ENCODE results near the gene GNG12. TPM values are rescaled to one million over a fixed set of nuclear protein-coding genes. Genes with fewer than 3 reads are reported as not detected.
A peak's percentile ranks its signal among the peaks of the same experiment; 100 is the strongest.

The GNG12 gene
- total and polyA plus RNA-seq, 9 of the 15 experiments (the other 6 are each of a cell fraction or from before 2014, with no cell fraction given) = 2.6 to 6.0 (median 4.1) TPM

DNA sequence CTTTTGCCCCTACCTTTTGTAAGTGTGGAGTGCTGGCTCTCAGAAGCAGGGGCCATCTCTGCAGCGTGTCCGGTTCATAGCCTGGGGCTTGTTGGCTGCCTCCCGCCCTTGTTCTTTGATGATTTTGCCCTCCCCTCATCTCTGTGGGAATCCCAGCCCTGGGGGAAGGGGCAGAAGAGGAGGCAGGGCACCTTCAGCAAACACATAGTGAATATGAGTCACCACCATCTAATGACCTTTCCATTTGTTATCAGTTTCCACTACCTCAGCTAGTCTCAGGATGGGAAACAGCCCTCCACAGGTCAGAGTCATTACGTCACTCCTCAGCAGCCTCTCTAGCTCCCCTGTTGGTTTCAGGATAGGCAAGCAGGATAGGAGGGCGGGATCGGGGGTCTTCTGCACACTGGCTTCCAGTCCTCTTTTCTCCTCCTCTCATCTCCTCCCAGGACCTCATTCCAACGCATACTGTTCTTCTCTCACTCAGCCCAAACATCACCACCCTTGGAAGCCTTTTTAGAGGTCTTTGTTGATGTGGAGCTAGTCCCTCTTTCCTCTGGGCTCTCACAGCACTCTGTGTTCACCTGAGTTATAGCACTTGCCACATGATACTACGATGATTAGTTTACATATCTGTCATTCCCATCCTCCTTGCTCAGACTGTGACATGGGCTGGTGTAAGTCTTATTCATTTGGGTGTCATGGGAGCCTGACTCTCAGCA, 132.4 kb downstream of the GNG12 start (continued):
- TF ChIP-seq, protein P1, sequence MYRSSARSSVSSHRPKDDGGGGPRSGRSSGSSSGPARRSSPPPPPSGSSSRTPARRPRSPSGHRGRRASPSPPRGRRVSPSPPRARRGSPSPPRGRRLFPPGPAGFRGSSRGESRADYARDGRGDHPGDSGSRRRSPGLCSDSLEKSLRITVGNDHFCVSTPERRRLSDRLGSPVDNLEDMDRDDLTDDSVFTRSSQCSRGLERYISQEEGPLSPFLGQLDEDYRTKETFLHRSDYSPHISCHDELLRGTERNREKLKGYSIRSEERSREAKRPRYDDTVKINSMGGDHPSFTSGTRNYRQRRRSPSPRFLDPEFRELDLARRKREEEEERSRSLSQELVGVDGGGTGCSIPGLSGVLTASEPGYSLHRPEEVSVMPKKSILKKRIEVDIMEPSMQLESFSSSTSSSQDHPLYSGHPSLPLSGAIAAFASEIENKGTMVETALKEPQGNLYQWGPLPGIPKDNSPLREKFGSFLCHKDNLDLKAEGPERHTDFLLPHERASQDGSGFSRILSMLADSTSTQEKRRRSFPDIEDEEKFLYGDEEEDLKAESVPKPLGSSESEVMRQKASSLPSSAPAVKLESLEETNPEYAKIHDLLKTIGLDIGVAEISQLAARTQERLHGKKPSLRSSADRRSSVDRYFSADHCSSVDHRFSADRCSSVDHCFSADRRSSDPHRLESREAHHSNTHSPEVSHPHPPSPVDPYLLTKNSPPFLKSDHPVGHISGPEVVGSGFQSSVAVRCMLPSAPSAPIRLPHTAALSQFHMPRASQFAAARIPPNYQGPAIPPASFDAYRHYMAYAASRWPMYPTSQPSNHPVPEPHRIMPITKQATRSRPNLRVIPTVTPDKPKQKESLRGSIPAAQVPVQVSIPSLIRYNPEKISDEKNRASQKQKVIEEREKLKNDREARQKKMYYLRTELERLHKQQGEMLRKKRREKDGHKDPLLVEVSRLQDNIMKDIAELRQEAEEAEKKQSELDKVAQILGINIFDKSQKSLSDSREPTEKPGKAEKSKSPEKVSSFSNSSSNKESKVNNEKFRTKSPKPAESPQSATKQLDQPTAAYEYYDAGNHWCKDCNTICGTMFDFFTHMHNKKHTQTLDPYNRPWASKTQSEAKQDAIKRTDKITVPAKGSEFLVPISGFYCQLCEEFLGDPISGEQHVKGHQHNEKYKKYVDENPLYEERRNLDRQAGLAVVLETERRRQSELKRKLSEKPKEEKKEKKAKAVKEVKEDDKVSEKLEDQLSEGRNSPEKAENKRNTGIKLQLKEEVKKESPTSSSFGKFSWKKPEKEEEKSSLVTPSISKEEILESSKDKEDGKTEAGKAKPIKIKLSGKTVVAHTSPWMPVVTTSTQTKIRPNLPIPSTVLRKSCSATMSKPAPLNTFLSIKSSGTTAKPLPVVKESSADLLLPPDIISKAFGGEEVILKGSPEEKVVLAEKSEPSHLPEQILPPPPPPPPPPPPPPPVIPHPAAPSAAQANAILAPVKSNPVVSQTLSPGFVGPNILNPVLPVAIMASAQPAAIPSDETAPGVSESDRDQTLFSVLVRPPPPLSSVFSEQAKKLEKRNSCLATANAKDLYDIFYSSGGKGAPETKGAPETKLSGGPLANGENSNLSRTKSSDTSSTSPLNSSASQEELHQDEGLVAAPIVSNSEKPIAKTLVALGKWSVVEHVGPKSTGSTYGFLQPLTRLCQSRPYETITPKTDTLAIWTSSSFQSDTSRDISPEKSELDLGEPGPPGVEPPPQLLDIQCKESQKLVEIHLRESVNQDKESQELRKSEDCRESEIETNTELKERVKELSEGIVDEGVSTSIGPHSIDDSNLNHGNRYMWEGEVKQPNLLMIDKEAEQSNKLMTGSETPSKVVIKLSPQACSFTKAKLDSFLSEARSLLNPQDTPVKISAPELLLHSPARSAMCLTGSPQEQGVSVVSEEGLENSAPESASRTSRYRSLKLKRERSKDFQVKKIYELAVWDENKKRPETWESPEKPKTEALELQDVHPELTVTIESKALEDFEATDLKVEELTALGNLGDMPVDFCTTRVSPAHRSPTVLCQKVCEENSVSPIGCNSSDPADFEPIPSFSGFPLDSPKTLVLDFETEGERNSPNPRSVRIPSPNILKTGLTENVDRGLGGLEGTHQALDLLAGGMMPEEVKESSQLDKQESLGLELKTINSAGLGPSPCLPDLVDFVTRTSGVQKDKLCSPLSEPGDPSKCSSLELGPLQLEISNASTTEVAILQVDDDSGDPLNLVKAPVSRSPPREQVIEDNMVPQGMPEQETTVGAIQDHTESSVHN (IDR thresholded peaks at IDR 0.05; ENCODE audit: borderline replicate concordance in 1 of 2, low read depth in 1 of 2) = peak in 1 of 2 experiments; percentile 60; a peak in 1 of 4 replicates
- TF ChIP-seq TOE1 (IDR thresholded peaks at IDR 0.05; ENCODE audit: borderline replicate concordance) (peak; percentile 59; the same call in 1 of the 2 replicates), TOE1 (CRISPR knock-in tag; IDR thresholded peaks at IDR 0.05; ENCODE audit: borderline replicate concordance, low read depth) (no peak), NR2C2 (CRISPR knock-in tag; IDR thresholded peaks at IDR 0.05) (peak; percentile 33; the same call in 1 of the 2 replicates), NR2C2 (tag; IDR thresholded peaks at IDR 0.05) (peak; percentile 85), CBFA2T2 (conservative IDR thresholded peaks at IDR 0.05) (peak; percentile 33; the same call in 1 of the 2 replicates), POLR2G (IDR thresholded peaks at IDR 0.05; ENCODE audit: low read depth, low read length) (no peak), ATF1 (CRISPR knock-in tag; IDR thresholded peaks at IDR 0.05) (no peak; the same call in 1 of the 2 replicates), ATF1 (tag; IDR thresholded peaks at IDR 0.05) (peak; percentile 93), BCL6 (CRISPR knock-in tag; IDR thresholded peaks at IDR 0.05) (no peak), MEF2A (IDR thresholded peaks at IDR 0.05; ENCODE audit: control insufficient read depth, low read depth, low read length) (no peak), BRD9 (IDR thresholded peaks at IDR 0.05; ENCODE audit: low read depth, partially characterized antibody) (peak; percentile 66), GATAD2A (IDR thresholded peaks at IDR 0.05) (peak; percentile 57; the same call in 1 of the 2 replicates), HDAC2 (IDR thresholded peaks at IDR 0.05) (peak; percentile 78; the same call in 1 of the 2 replicates)
- TF ChIP-seq, protein P2, sequence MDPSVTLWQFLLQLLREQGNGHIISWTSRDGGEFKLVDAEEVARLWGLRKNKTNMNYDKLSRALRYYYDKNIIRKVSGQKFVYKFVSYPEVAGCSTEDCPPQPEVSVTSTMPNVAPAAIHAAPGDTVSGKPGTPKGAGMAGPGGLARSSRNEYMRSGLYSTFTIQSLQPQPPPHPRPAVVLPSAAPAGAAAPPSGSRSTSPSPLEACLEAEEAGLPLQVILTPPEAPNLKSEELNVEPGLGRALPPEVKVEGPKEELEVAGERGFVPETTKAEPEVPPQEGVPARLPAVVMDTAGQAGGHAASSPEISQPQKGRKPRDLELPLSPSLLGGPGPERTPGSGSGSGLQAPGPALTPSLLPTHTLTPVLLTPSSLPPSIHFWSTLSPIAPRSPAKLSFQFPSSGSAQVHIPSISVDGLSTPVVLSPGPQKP (CRISPR knock-in tag; IDR thresholded peaks at IDR 0.05) = no peak
- TF ChIP-seq, protein P3, sequence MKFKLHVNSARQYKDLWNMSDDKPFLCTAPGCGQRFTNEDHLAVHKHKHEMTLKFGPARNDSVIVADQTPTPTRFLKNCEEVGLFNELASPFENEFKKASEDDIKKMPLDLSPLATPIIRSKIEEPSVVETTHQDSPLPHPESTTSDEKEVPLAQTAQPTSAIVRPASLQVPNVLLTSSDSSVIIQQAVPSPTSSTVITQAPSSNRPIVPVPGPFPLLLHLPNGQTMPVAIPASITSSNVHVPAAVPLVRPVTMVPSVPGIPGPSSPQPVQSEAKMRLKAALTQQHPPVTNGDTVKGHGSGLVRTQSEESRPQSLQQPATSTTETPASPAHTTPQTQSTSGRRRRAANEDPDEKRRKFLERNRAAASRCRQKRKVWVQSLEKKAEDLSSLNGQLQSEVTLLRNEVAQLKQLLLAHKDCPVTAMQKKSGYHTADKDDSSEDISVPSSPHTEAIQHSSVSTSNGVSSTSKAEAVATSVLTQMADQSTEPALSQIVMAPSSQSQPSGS (CRISPR knock-in tag; IDR thresholded peaks at IDR 0.05) = peak; percentile 84; the same call in 1 of the 2 replicates

Data from K562 (cell line).